Aorta (tissue), 5 donors: ENCODE data around the gene SCN8A. TPM values are rescaled to one million over a fixed set of nuclear protein-coding genes. Genes with fewer than 3 reads are reported as not detected.
A peak's percentile ranks its signal among the peaks of the same experiment; 100 is the strongest.

Source experiments
- ATAC-seq: fragments of 200-7000 bp; cut with Tn5 transposase; one replicate; pipeline ENCODE4 v1.9.1; 2022; ENCODE audit warnings: moderate library complexity; ENCODE audit not compliant: low FRiP score
- DNase-seq, 2 donors: peaks; one replicate each; pipeline ENCODE4 v3.0.0-alpha.2; 2020
- H3K27ac ChIP-seq, 2 donors: one replicate each; pipeline ENCODE4 v1.5.1; 2013; ENCODE audit warnings: low read length in 2 of 2, mild to moderate bottlenecking in 2 of 2, moderate library complexity in 2 of 2, control low read depth in 1 of 2, inconsistent platforms in 1 of 2, low read depth in 1 of 2
- H3K27me3 ChIP-seq, 2 donors: one replicate each; pipeline ENCODE4 v1.6.1; 2013; ENCODE audit warnings: control low read depth in 1 of 2, low read length in 1 of 2, mild to moderate bottlenecking in 1 of 2, moderate library complexity in 1 of 2; ENCODE audit not compliant: insufficient read depth in 2 of 2, control insufficient read depth in 1 of 2
- H3K36me3 ChIP-seq, 2 donors: one replicate each; pipeline ENCODE4 v1.6.1; 2013; ENCODE audit warnings: control low read depth in 1 of 2, low read length in 1 of 2, mild to moderate bottlenecking in 1 of 2; ENCODE audit not compliant: insufficient read depth in 2 of 2, control insufficient read depth in 1 of 2
- H3K4me1 ChIP-seq, 2 donors: one replicate each; pipeline ENCODE4 v1.6.1; 2013; ENCODE audit warnings: low read length in 2 of 2, control low read depth in 1 of 2, mild to moderate bottlenecking in 1 of 2, moderate library complexity in 1 of 2; ENCODE audit not compliant: insufficient read depth in 2 of 2, control insufficient read depth in 1 of 2
- H3K4me3 ChIP-seq, 2 donors: one replicate each; pipeline ENCODE4 v1.5.1; 2013; ENCODE audit warnings: low read length in 2 of 2, control low read depth in 1 of 2, mild to moderate bottlenecking in 1 of 2
- H3K9me3 ChIP-seq: one replicate; pipeline ENCODE4 v1.6.1; 2013; ENCODE audit warnings: mild to moderate bottlenecking, low read length; ENCODE audit not compliant: control insufficient read depth
- WGBS, 2 donors: extraction: QIAGEN DNeasy Blood & Tissue Kit; methylation state at CpG; one replicate each; pipeline ENCODE4 v1.1.7; 2013; 5-methylcytosine and 5-hydroxymethylcytosine counted together
- intact Hi-C, 2 donors: fragments of 100-400 bp; cut with DNase I; formaldehyde crosslinking; loops; one replicate each; pipeline versions ENCODE4 v1.14.2 to v1.15.0; 2022
- polyA plus RNA-seq, 2 donors: library from polyadenylated mRNA; stranded (reverse); fragments of 200-250 nt; gene quantifications; one replicate each; pipeline ENCODE4 v1.2.3, GENCODE V29; 2013
- total RNA-seq, 2 donors: library from RNA; stranded (reverse); fragmentation: NEBNext Ultra II Directional; extraction: Animal tissue kit (Norgen Biotek cat#: 25700); gene quantifications; one replicate each; pipeline ENCODE4 v1.2.1, GENCODE V29; 2021
- donor health status: healthy with polysubstance abuse.
- donor health status: Bipolar disorder and iron deficiency.
- donor health status: DM: no; HTN: no; CAD: no.
- donor health status: DM: no; HTN: no; CAD: no.
- donor health status: DM: yes; HTN: yes; CAD: no.

SCN8A gene
- total and polyA plus RNA-seq, 4 donors, result under 0.01 to 0.48 (median 0.27) TPM

- H3K9me3 ChIP-seq, result no peaks in the 10 kb centered on the region
- no peak for ATAC-seq
- no peak overlapping the region for H3K27ac ChIP-seq
- no peak overlapping the region for H3K4me3 ChIP-seq
- no peaks in the 10 kb centered on the region for H3K27me3 ChIP-seq
- H3K4me1 ChIP-seq, result no peaks in the 10 kb centered on the region
- intact Hi-C loops, result no loop called here
- WGBS, 2 donors, result 92 to 94% methylated on average over 6 of the region's 6 CpGs
- DNase-seq, result no peak
- H3K36me3 ChIP-seq, result no peaks in the 10 kb centered on the region
Measured at GRCh38 chr12:51840966-51841365, 249.9 kb downstream of the SCN8A start.

- H3K4me3 ChIP-seq, result no peak overlapping the region
- 24 to 34% methylated on average over 6 of the region's 6 CpGs for whole genome bisulfite sequencing, 2 donors
- H3K4me1 ChIP-seq, result no peaks in the 10 kb centered on the region
- no peaks in the 10 kb centered on the region for H3K9me3 ChIP-seq
- ATAC-seq, result no peak
- no peak overlapping the region for H3K27ac ChIP-seq
- intact Hi-C loops, result no loop called here
- no peak for DNase-seq
- H3K36me3 ChIP-seq, result no peaks in the 10 kb centered on the region
- H3K27me3 ChIP-seq, result no peaks in the 10 kb centered on the region
Measured at GRCh38 chr12:51841727-51842126, 250.7 kb downstream of the SCN8A start.

GRCh38 chr12:51844854-51845253, 253.8 kb downstream of the SCN8A start:
- ATAC-seq, result no peak
- Histone ChIP-seq H3K27me3 (no peaks in the 10 kb centered on the region), H3K36me3 (no peaks in the 10 kb centered on the region), H3K9me3 (no peaks in the 10 kb centered on the region), H3K27ac (no peak overlapping the region), H3K4me1 (no peaks in the 10 kb centered on the region), H3K4me3 (no peak overlapping the region)
- no peak for DNase-seq
- intact Hi-C loops, result no loop called here
- WGBS, 2 donors, result 84 to 89% methylated on average over 4 of the region's 4 CpGs

GRCh38 chr12:51845482-51845881, 254.4 kb downstream of the SCN8A start:
- intact Hi-C loops, result no loop called here
- DNase-seq (no peak), ATAC-seq (no peak)
- H3K4me3 ChIP-seq, result no peak overlapping the region
- WGBS, 2 donors, result 64 to 65% methylated on average over 7 of the region's 7 CpGs
- no peaks in the 10 kb centered on the region for H3K9me3 ChIP-seq
- no peak overlapping the region for H3K27ac ChIP-seq
- no peaks in the 10 kb centered on the region for H3K36me3 ChIP-seq
- H3K4me1 ChIP-seq, result no peaks in the 10 kb centered on the region
- no peaks in the 10 kb centered on the region for H3K27me3 ChIP-seq

- Histone ChIP-seq H3K4me3 (no peak overlapping the region), H3K4me1 (no peaks in the 10 kb centered on the region), H3K36me3 (no peaks in the 10 kb centered on the region), H3K27me3 (no peaks in the 10 kb centered on the region), H3K9me3 (no peaks in the 10 kb centered on the region), H3K27ac (no peak overlapping the region)
- intact Hi-C loops, result no loop called here
- DNase-seq (no peak), ATAC-seq (no peak)
- WGBS, 2 donors, result 83 to 86% methylated on average over 14 to 15 of the region's 15 CpGs
Measured at GRCh38 chr12:51846271-51846691, 255.2 kb downstream of the SCN8A start.

GRCh38 chr12:51846911-51847642, 256.0 kb downstream of the SCN8A start:
- Histone ChIP-seq H3K27me3 (no peaks in the 10 kb centered on the region), H3K27ac (no peak overlapping the region), H3K4me3 (peak overlapping the region; percentile 7 to 63), H3K4me1 (no peaks in the 10 kb centered on the region), H3K36me3 (no peaks in the 10 kb centered on the region), H3K9me3 (no peaks in the 10 kb centered on the region)
- WGBS, 2 donors, result 1% methylated on average over 51 to 59 of the region's 59 CpGs
- DNase-seq (peak in 1 of 2 donors; percentile 85), ATAC-seq (peak; percentile 65)
- intact Hi-C loops, result no loop called here

- Histone ChIP-seq H3K4me3 (peak overlapping the region; percentile 4 to 63), H3K9me3 (no peaks in the 10 kb centered on the region), H3K36me3 (no peaks in the 10 kb centered on the region), H3K27me3 (no peaks in the 10 kb centered on the region), H3K27ac (no peak overlapping the region), H3K4me1 (no peaks in the 10 kb centered on the region)
- DNase-seq, result no peak
- intact Hi-C loops, result no loop called here
- ATAC-seq, result peak; percentile 62
- 0 to 1% methylated on average over 26 to 40 of the region's 40 CpGs for WGBS, 2 donors
Measured at GRCh38 chr12:51847643-51848325, 256.8 kb downstream of the SCN8A start.

- intact Hi-C loops, result no loop called here
- WGBS, 2 donors, result 0 to 3% methylated on average over 35 to 51 of the region's 51 CpGs
- Histone ChIP-seq H3K27me3 (no peaks in the 10 kb centered on the region), H3K27ac (no peak within 1 kb of the TSS), H3K9me3 (no peaks in the 10 kb centered on the region), H3K4me3 (peak within 1 kb of the TSS; percentile 4 to 63), H3K36me3 (no peaks in the 10 kb centered on the region), H3K4me1 (no peaks in the 10 kb centered on the region)
- DNase-seq (no peak), ATAC-seq (no peak)
Measured at GRCh38 chr12:51848326-51848727, 257.3 kb downstream of the SCN8A start, which contains the start of gene FIGNL2. Gene FIGNL2, minus strand, starts transcription at chr12:51848718. Its CDS starts 26,305 bp downstream, at chr12:51822413.
